ENCODE data around the gene SPZ1.

GRCh38 chr5:80324912-80325311 is 5.1 kb downstream of the SPZ1 start:
- TF ChIP-seq CTCF (IDR thresholded peaks at IDR 0.05) = no peak
- no peak for TF ChIP-seq POLR2A (IDR thresholded peaks at IDR 0.05)
- no peak for TF ChIP-seq POLR2AphosphoS5 (IDR thresholded peaks at IDR 0.05)

Data from stomach (tissue), 4 donors.